H1 (cell line): ENCODE results near the gene CIZ1. TPM values are rescaled to one million over a fixed set of nuclear protein-coding genes. Genes with fewer than 3 reads are reported as not detected.
A peak's percentile ranks its signal among the peaks of the same experiment; 100 is the strongest.

ENCODE experiments used
- HDAC2 ChIP-seq, 2 experiments: fragments of 300-600 bp in 1 of 2; sonication (generic) in 1 of 2; IDR thresholded peaks; 2 replicates each; pipeline ENCODE4 v1.6.1; 2011 to 2012; ENCODE audit warnings: low read depth in 2 of 2, low read length in 2 of 2, mild to moderate bottlenecking in 2 of 2, moderate library complexity in 2 of 2, borderline replicate concordance in 1 of 2, inconsistent platforms in 1 of 2
- JUN ChIP-seq: IDR thresholded peaks from 2 replicates; pipeline ENCODE4 v1.6.1; 2011; ENCODE audit warnings: low read depth, mild to moderate bottlenecking, improper control_type of control experiment, low read length
- KDM1A ChIP-seq: fragments of 200-600, 300-600 bp; sonication (generic); IDR thresholded peaks from 2 replicates; pipeline ENCODE4 v1.7.1; 2016; ENCODE audit warnings: mild to moderate bottlenecking, low read length, borderline replicate concordance
- PHF8 ChIP-seq: fragments of 200-600 bp; sonication (generic); conservative IDR thresholded peaks from 2 replicates; pipeline ENCODE4 v1.7.1; 2012; ENCODE audit warnings: low read depth, mild to moderate bottlenecking, inconsistent platforms, low read length, moderate library complexity
- RBBP5 ChIP-seq: IDR thresholded peaks from 2 replicates; pipeline ENCODE4 v1.7.1; 2012; ENCODE audit warnings: low read depth, mild to moderate bottlenecking, inconsistent platforms, low read length, moderate library complexity, borderline replicate concordance
- TAF7 ChIP-seq: optimal IDR thresholded peaks from 2 replicates; pipeline ENCODE3; 2011; ENCODE audit warnings: low read depth, mild to moderate bottlenecking, inconsistent platforms, low read length, moderate library complexity, borderline replicate concordance
- polyA plus RNA-seq, 7 experiments: library from polyadenylated mRNA; depleted of rRNA in 3 of 7; stranded (reverse) in 5 of 7; unstranded in 2 of 7; fragments of >200 nt in 5 of 7; fragments of 200-250 nt in 2 of 7; gene quantifications; 1 replicate in 5 of 7; 2 replicates in 1 of 7; 4 replicates in 1 of 7; pipeline versions ENCODE4 v1.2.1 to v1.2.3, GENCODE V29; 2011 to 2013; ENCODE audit warnings: missing spikeins in 2 of 7, mixed read lengths in 2 of 7
- total RNA-seq: library from RNA; stranded (reverse); fragmentation: NEBNext Ultra II Directional; extraction: Animal tissue kit (Norgen Biotek cat#: 25700); gene quantifications from 2 replicates; pipeline ENCODE4 v1.2.1, GENCODE V29; 2021
- TF ChIP-seq, protein P1 (sequence below): IDR thresholded peaks from 2 replicates; pipeline ENCODE4 v1.6.1; 2012; ENCODE audit warnings: low read length, inconsistent platforms
- TF ChIP-seq, protein P2 (sequence below): IDR thresholded peaks from 2 replicates; pipeline ENCODE4 v1.6.1; 2011; ENCODE audit warnings: low read depth, mild to moderate bottlenecking, low read length; ENCODE audit not compliant: insufficient read depth
- TF ChIP-seq, protein P3 (sequence below): IDR thresholded peaks from 2 replicates; pipeline ENCODE4 v1.6.1; 2011; ENCODE audit warnings: low read length, improper control_type of control experiment

CIZ1 gene
- total and polyA plus RNA-seq, 2 of the 8 experiments (the other 6 are each of a cell fraction or from before 2014, with no cell fraction given), result 66.0 to 107 TPM

DNA sequence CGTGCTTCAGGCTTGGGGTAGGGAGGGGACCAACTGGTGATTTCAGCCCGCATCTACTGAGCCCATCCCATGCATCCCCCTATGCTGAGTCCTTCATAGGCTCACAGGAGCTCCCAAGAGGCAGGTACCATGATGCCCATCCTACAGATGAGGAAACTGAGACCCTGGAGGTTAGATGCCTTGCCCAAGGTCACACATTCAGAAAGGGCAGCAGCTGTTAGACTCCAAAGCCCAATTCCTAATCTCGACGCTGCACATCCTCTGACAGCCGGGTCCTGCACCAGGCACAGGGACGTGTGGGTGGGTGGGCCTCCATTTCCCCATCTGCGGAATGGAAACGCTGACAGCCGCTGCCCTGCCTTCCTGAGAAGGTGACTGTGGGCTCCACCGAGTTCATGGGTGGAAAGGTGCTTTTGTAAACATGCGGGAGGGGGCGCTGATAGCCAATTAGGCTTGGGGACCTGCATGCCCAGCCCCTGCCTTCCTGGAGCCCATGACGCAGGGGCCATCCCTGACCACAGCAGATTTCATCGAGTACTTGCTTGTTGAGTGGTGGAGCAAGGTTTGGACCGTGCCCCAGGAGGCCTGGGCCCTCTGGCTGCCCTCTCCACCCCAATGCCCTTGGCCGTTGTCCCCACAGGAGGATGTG, 14.0 kb upstream of the CIZ1 start (continued):
- TF ChIP-seq, protein P1, sequence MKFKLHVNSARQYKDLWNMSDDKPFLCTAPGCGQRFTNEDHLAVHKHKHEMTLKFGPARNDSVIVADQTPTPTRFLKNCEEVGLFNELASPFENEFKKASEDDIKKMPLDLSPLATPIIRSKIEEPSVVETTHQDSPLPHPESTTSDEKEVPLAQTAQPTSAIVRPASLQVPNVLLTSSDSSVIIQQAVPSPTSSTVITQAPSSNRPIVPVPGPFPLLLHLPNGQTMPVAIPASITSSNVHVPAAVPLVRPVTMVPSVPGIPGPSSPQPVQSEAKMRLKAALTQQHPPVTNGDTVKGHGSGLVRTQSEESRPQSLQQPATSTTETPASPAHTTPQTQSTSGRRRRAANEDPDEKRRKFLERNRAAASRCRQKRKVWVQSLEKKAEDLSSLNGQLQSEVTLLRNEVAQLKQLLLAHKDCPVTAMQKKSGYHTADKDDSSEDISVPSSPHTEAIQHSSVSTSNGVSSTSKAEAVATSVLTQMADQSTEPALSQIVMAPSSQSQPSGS, result no peak
- no peak for TF ChIP-seq JUN
- TF ChIP-seq, protein P2, sequence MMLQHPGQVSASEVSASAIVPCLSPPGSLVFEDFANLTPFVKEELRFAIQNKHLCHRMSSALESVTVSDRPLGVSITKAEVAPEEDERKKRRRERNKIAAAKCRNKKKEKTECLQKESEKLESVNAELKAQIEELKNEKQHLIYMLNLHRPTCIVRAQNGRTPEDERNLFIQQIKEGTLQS, result no peak
- TF ChIP-seq, protein P3, sequence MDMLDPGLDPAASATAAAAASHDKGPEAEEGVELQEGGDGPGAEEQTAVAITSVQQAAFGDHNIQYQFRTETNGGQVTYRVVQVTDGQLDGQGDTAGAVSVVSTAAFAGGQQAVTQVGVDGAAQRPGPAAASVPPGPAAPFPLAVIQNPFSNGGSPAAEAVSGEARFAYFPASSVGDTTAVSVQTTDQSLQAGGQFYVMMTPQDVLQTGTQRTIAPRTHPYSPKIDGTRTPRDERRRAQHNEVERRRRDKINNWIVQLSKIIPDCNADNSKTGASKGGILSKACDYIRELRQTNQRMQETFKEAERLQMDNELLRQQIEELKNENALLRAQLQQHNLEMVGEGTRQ, result no peak
- no peak for TF ChIP-seq RBBP5
- TF ChIP-seq KDM1A, result peak; percentile 48; the same call in 1 of the 2 replicates
- TF ChIP-seq HDAC2 (IDR thresholded peaks at IDR 0.05; ENCODE audit: borderline replicate concordance in 1 of 2, low read depth in 2 of 2, low read length in 2 of 2), result no peak
- TF ChIP-seq TAF7, result no peak
- no peak for TF ChIP-seq PHF8
- TF ChIP-seq, all 59 proteins: peak for 3
